K562 (cell line): ENCODE data around the gene PBX1. TPM values are rescaled to one million over a fixed set of nuclear protein-coding genes. Genes with fewer than 3 reads are reported as not detected.

Source experiments
- ATAC-seq: fragments of 200-7000 bp; cut with Tn5 transposase; 3 replicates; pipeline ENCODE4 v1.9.1; 2020; ENCODE audit warnings: moderate library complexity
- BruUV-seq: library from RNA; stranded (reverse); fragments of 400-500 nt; replicated peaks from 2 replicates; lab custom pipeline; 2021; lab: Mats Ljungman, UMichigan
- CTCF ChIA-PET: fragments of 300-600 bp; formaldehyde crosslinking; extraction: SDS; loops from one replicate; lab custom pipeline; 2021; ENCODE audit warnings: low intra/inter-chr PET ratio; lab: Yijun Ruan, JAX
- POLR2A ChIA-PET: fragments of 300-600, 350-650 bp; sonication (Branson Sonifier 250); formaldehyde crosslinking; extraction: SDS; loops from one replicate; lab custom pipeline; 2021; ENCODE audit warnings: antibody characterized with exemption, inconsistent platforms; lab: Yijun Ruan, JAX
- DNase-seq, 4 experiments: peaks; one replicate each; pipeline versions ENCODE4 v3.0.0 to v3.0.0-alpha.2; 2011 to 2018; ENCODE audit warnings: low spot score in 3 of 4, mixed read lengths in 3 of 4; ENCODE audit errors: extremely low read depth in 1 of 4
- FAIRE-seq: peaks from 2 replicates; lab custom pipeline; 2011; peaks lifted over from hg19 to GRCh38; lab: Jason Lieb, UNC
- H2AFZ ChIP-seq: 2 replicates; pipeline ENCODE4 v1.6.0; 2011; ENCODE audit warnings: low read depth, low read length, control low read depth, inconsistent platforms
- H3K27ac ChIP-seq: fragments of 200-600 bp; 3 replicates; pipeline ENCODE4 v1.8.0; 2011; ENCODE audit warnings: low read depth, mild to moderate bottlenecking, control low read depth, inconsistent platforms, low read length, moderate library complexity, mixed read lengths; ENCODE audit errors: extremely low read depth
- H3K27me3 ChIP-seq, 2 experiments: fragments of 300-600 bp in 1 of 2; 2 replicates in 1 of 2; 3 replicates in 1 of 2; pipeline versions ENCODE4 v1.6.0 to v1.8.0; 2011; ENCODE audit warnings: inconsistent platforms in 2 of 2, low read length in 2 of 2, mild to moderate bottlenecking in 1 of 2, mixed read lengths in 1 of 2, moderate library complexity in 1 of 2; ENCODE audit not compliant: control insufficient read depth in 2 of 2, insufficient read depth in 2 of 2
- H3K36me3 ChIP-seq: fragments of 300-600 bp; 3 replicates; pipeline ENCODE4 v1.8.0; 2011; ENCODE audit warnings: mild to moderate bottlenecking, low read length, inconsistent platforms; ENCODE audit not compliant: control insufficient read depth, insufficient read depth
- H3K4me1 ChIP-seq, 2 experiments: fragments of 200-600 bp in 1 of 2; replicated peaks in 1 of 2; 2 replicates in 1 of 2; 3 replicates in 1 of 2; pipeline versions ENCODE4 v1.5.1 to v1.8.0; 2011; ENCODE audit warnings: inconsistent platforms in 2 of 2, low read length in 2 of 2, mild to moderate bottlenecking in 1 of 2, mixed read lengths in 1 of 2, moderate library complexity in 1 of 2; ENCODE audit not compliant: control insufficient read depth in 2 of 2, insufficient read depth in 2 of 2
- H3K4me2 ChIP-seq: 2 replicates; pipeline ENCODE4 v1.6.1; 2011; ENCODE audit warnings: low read length, control low read depth, inconsistent platforms, mixed read lengths; ENCODE audit not compliant: insufficient read depth
- H3K4me3 ChIP-seq: fragments of 200-600 bp; sonication (generic), shearing (Covaris generic); 2 replicates; pipeline ENCODE4 v1.5.1; 2016; ENCODE audit warnings: control low read depth, inconsistent platforms
- H3K79me2 ChIP-seq: fragments of 200-600 bp; 3 replicates; pipeline ENCODE4 v1.8.0; 2011; ENCODE audit warnings: low read length, inconsistent platforms; ENCODE audit not compliant: control insufficient read depth, insufficient read depth
- H3K9ac ChIP-seq, 2 experiments: 2 replicates each; pipeline versions ENCODE4 v1.6.0 to v1.6.1; 2011; ENCODE audit warnings: low read depth in 2 of 2, low read length in 2 of 2, control low read depth in 1 of 2, inconsistent platforms in 1 of 2, mild to moderate bottlenecking in 1 of 2, mixed read lengths in 1 of 2; ENCODE audit not compliant: insufficient read depth in 1 of 2
- H3K9me1 ChIP-seq: one replicate; pipeline ENCODE4 v1.6.0; 2011; ENCODE audit warnings: inconsistent platforms, mild to moderate bottlenecking, low read length, moderate library complexity; ENCODE audit not compliant: control insufficient read depth, insufficient read depth
- H3K9me3 ChIP-seq: replicated peaks from 2 replicates; pipeline ENCODE4 v1.5.1; 2011; ENCODE audit warnings: low read depth, low read length, inconsistent platforms; ENCODE audit not compliant: control insufficient read depth, insufficient read depth
- H4K20me1 ChIP-seq: replicated peaks from 2 replicates; pipeline ENCODE4 v1.6.1; 2011; ENCODE audit warnings: low read length, inconsistent platforms, mixed read lengths; ENCODE audit not compliant: control insufficient read depth, insufficient read depth
- EWSR1 ChIP-seq: fragments of 450-650 bp; IDR thresholded peaks from 2 replicates; pipeline ENCODE4 v1.6.1; 2018; ENCODE audit warnings: borderline replicate concordance, mild to moderate bottlenecking, low read depth, moderate library complexity; ENCODE audit not compliant: partially characterized antibody
- HNRNPH1 ChIP-seq: fragments of 200-400 bp; formaldehyde crosslinking; optimal IDR thresholded peaks from 2 replicates; pipeline ENCODE3; 2017; ENCODE audit warnings: low read depth, mild to moderate bottlenecking, low read length, moderate library complexity
- HNRNPL ChIP-seq: fragments of 200-400 bp; formaldehyde crosslinking; IDR thresholded peaks from 2 replicates; pipeline ENCODE4 v1.6.1; 2017; ENCODE audit warnings: low read depth, mild to moderate bottlenecking, low read length
- MAFK ChIP-seq: IDR thresholded peaks from 2 replicates; pipeline ENCODE4 v1.6.1; 2011; ENCODE audit warnings: low read length, improper control_type of control experiment
- POLR2A ChIP-seq: fragments of 450-650 bp; conservative IDR thresholded peaks from 2 replicates; pipeline ENCODE4 v1.6.1; 2016
- PRPF4 ChIP-seq: fragments of 200-400 bp; formaldehyde crosslinking; IDR thresholded peaks from one replicate; pipeline ENCODE4 v1.6.1; 2017; ENCODE audit warnings: low read length, low read depth, mild to moderate bottlenecking; ENCODE audit not compliant: insufficient read depth, poor library complexity, severe bottlenecking
- SAP30 ChIP-seq: fragments of 200-600 bp; sonication (generic); IDR thresholded peaks from 2 replicates; pipeline ENCODE4 v1.6.1; 2012; ENCODE audit warnings: borderline replicate concordance, low read depth, mild to moderate bottlenecking, moderate library complexity, low read length, control low read depth, inconsistent platforms; ENCODE audit not compliant: insufficient read depth, poor library complexity, severe bottlenecking
- SRF ChIP-seq, 2 experiments: fragments of 250-450, 450-650 bp in 1 of 2; sonication (Bioruptor Pico) in 1 of 2; sonication (generic) in 1 of 2; formaldehyde crosslinking; IDR thresholded peaks; 2 replicates each; pipeline versions ENCODE4 v1.5.0 to v1.5.1; 2020 to 2022; ENCODE audit warnings: mild to moderate bottlenecking in 1 of 2, missing genetic modification reagents in 1 of 2
- TAF7 ChIP-seq: fragments of 450-650 bp; IDR thresholded peaks from 2 replicates; pipeline ENCODE4 v1.6.1; 2016; ENCODE audit warnings: missing genetic modification characterization, missing compliant biosample characterization
- ZBTB8A ChIP-seq: fragments of 450-650 bp; IDR thresholded peaks from 2 replicates; pipeline ENCODE4 v1.6.1; 2018; ENCODE audit warnings: mild to moderate bottlenecking, moderate library complexity; ENCODE audit not compliant: partially characterized antibody
- WGBS: fragments of 100-300 bp; shearing (Covaris generic); methylation state at CpG from one replicate; pipeline ENCODE4 v1.1.6; 2016; ENCODE audit warnings: low coverage, mixed read lengths; ENCODE audit not compliant: insufficient coverage; ENCODE audit errors: missing lambda C conversion rate; 5-methylcytosine and 5-hydroxymethylcytosine counted together
- in situ Hi-C: fragments of 300-500 bp; cut with MboI; formaldehyde crosslinking; loops from 4 replicates; pipeline ENCODE4 v1.15.0; 2018; ENCODE audit warnings: inconsistent platforms, mixed read lengths
- intact Hi-C: fragments of 100-400 bp; cut with micrococcal nuclease; formaldehyde crosslinking; loops from 2 replicates; pipeline ENCODE4 v1.14.2; 2022
- polyA plus RNA-seq, 8 experiments: library from polyadenylated mRNA; depleted of rRNA in 4 of 8; stranded (reverse) in 5 of 8; unstranded in 3 of 8; fragments of >200 nt; fragmentation: Nextera tagmentation in 2 of 8; fragmentation: Illumina TruSeq in 1 of 8; extraction: Ambion mirVana in 2 of 8; extraction: Trizol in 1 of 8; gene quantifications; 2 replicates each; pipeline versions ENCODE4 v1.2.1 to v1.2.3, GENCODE V29; 2011 to 2014; ENCODE audit warnings: inconsistent platforms in 1 of 8, missing spikeins in 1 of 8
- total RNA-seq, 7 experiments: library from RNA; depleted of rRNA in 6 of 7; stranded (reverse); fragments of >200 nt in 6 of 7; fragmentation: Illumina TruSeq in 2 of 7; extraction: Trizol in 2 of 7; gene quantifications; 2 replicates each; pipeline versions ENCODE4 v1.2.1 to v1.2.3, GENCODE V29; 2011 to 2021; ENCODE audit warnings: low replicate concordance in 1 of 7
- TF ChIP-seq, protein P1 (sequence below): fragments of 450-650 bp; formaldehyde crosslinking; IDR thresholded peaks from 2 replicates; pipeline ENCODE4 v1.4.0; 2020; ENCODE audit warnings: mild to moderate bottlenecking, moderate library complexity
- TF ChIP-seq, protein P2 (sequence below): fragments of 250-450 bp; sonication (Bioruptor Pico); IDR thresholded peaks from 2 replicates; pipeline ENCODE4 v1.5.0; 2021; ENCODE audit warnings: mild to moderate bottlenecking, borderline replicate concordance
- TF ChIP-seq, protein P3 (sequence below), 2 experiments: IDR thresholded peaks; 2 replicates each; pipeline ENCODE4 v1.6.1; 2011; ENCODE audit warnings: borderline replicate concordance in 1 of 2, control low read depth in 1 of 2, low read depth in 1 of 2, low read length in 1 of 2, mild to moderate bottlenecking in 1 of 2, mixed read lengths in 1 of 2, moderate library complexity in 1 of 2; ENCODE audit not compliant: insufficient read depth in 1 of 2, insufficient read length in 1 of 2, poor library complexity in 1 of 2, severe bottlenecking in 1 of 2; ENCODE audit errors: extremely low read depth in 1 of 2

The PBX1 gene
- total and polyA plus RNA-seq, 9 of the 15 experiments (the other 6 are each of a cell fraction or from before 2014, with no cell fraction given) = 0.03 to 0.62 (median 0.17) TPM

DNA sequence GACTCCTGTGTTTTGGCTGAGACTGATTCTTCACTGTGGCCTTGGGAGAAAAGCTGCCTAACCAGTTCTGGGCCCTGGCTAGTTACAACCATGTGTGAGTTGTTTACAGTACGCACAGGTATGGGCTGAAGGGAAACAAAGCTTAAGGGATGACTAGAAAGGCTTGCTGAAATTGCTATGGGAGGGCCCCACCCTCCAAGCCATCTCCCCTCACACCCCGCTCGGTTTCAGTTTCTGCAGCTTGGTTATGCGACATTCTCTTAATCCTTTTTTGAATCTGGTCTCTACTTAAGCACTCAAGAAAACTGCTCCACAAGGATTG lies 43.1 kb downstream of the PBX1 start (continued):
- TF ChIP-seq HNRNPH1 (no peak), SRF (CRISPR knock-in tag; IDR thresholded peaks at IDR 0.05) (no peak), POLR2A (no peak), ZBTB8A (no peak), PRPF4 (no peak)
- TF ChIP-seq, protein P1, sequence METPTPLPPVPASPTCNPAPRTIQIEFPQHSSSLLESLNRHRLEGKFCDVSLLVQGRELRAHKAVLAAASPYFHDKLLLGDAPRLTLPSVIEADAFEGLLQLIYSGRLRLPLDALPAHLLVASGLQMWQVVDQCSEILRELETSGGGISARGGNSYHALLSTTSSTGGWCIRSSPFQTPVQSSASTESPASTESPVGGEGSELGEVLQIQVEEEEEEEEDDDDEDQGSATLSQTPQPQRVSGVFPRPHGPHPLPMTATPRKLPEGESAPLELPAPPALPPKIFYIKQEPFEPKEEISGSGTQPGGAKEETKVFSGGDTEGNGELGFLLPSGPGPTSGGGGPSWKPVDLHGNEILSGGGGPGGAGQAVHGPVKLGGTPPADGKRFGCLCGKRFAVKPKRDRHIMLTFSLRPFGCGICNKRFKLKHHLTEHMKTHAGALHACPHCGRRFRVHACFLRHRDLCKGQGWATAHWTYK (CRISPR knock-in tag) = no peak
- TF ChIP-seq, all 486 proteins: peak for 0

DNA sequence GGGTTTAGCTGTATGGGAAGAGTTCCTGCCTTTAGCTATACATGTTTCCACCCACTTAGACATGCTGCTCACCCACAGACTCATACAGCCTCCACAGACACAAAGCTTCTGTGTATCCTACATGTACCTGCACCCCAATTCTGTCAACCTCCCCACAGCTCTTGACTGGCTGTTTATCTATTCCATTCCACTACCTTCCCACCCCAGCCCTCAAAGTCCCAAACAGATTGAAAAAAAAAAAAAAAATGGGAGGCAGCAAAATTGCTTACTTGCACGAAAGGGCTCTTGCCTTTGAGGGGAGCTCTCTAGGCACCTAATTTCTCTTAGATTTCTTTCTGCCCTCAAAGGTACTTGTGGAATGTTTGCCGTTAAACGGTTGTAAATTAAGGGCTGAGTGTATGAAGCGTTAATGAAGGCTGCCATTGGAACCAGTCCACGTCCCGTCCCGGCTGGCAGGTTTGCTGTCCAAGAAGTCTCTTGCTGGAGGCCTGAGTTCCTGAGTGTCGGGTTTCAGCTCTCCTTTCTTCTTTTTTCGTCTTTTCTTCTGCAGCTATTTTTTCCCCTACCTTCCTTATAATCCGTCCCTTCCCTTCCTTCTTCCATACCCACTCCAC lies 43.6 kb downstream of the PBX1 start:
- Histone ChIP-seq H3K9ac (no peak overlapping the region), H3K9me3 (no peaks in the 10 kb centered on the region), H2AFZ (no peak overlapping the region), H3K79me2 (no peaks in the 10 kb centered on the region), H3K27ac (no peak overlapping the region), H3K9me1 (no peaks in the 10 kb centered on the region), H4K20me1 (no peaks in the 10 kb centered on the region), H3K4me1 (no peaks in the 10 kb centered on the region), H3K4me3 (no peak overlapping the region), H3K36me3 (no peaks in the 10 kb centered on the region), H3K27me3 (peaks cover 3 to 15% of the 10 kb centered on the region in 2 experiments; a peak in 4 of 5 replicates), H3K4me2 (no peak overlapping the region)
- no peak for ATAC-seq
- intact Hi-C loops = no loop called here
- WGBS = 0% methylated on average over 10 of the region's 10 CpGs
- POLR2A ChIA-PET = interaction anchor here (0.8 to 1.0 kb wide), 2 partner anchors 11 to 16 kb away, joined by 3 read pairs; no protein-coding TSS in a partner anchor
- CTCF ChIA-PET = no interaction called here
- TF ChIP-seq TAF7 (tag) (no peak), MAFK (no peak), EWSR1 (no peak), PRPF4 (no peak), HNRNPL (no peak), SAP30 (no peak)
- TF ChIP-seq, protein P2, sequence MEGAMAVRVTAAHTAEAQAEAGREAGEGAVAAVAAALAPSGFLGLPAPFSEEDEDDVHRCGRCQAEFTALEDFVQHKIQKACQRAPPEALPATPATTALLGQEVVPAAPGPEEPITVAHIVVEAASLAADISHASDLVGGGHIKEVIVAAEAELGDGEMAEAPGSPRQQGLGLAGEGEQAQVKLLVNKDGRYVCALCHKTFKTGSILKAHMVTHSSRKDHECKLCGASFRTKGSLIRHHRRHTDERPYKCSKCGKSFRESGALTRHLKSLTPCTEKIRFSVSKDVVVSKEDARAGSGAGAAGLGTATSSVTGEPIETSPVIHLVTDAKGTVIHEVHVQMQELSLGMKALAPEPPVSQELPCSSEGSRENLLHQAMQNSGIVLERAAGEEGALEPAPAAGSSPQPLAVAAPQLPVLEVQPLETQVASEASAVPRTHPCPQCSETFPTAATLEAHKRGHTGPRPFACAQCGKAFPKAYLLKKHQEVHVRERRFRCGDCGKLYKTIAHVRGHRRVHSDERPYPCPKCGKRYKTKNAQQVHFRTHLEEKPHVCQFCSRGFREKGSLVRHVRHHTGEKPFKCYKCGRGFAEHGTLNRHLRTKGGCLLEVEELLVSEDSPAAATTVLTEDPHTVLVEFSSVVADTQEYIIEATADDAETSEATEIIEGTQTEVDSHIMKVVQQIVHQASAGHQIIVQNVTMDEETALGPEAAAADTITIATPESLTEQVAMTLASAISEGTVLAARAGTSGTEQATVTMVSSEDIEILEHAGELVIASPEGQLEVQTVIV = no peak
- TF ChIP-seq, protein P3, sequence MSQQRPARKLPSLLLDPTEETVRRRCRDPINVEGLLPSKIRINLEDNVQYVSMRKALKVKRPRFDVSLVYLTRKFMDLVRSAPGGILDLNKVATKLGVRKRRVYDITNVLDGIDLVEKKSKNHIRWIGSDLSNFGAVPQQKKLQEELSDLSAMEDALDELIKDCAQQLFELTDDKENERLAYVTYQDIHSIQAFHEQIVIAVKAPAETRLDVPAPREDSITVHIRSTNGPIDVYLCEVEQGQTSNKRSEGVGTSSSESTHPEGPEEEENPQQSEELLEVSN (IDR thresholded peaks at IDR 0.05; ENCODE audit: borderline replicate concordance in 1 of 2, extremely low read depth in 1 of 2, insufficient read depth in 1 of 2, insufficient read length in 1 of 2, low read depth in 1 of 2, low read length in 1 of 2, poor library complexity in 1 of 2, severe bottlenecking in 1 of 2) = no peak
- no peak for DNase-seq
- FAIRE-seq = no peak
- BruUV-seq = no TSS peak
- in situ Hi-C loops = no loop called here
